GM18519 (cell line): ENCODE data around the gene FRAT1.

Source experiments
- ATAC-seq: cut with Tn5 transposase; IDR thresholded peaks from one replicate; pipeline ENCODE4 v1.9.1; 2021; ENCODE audit warnings: mild to moderate bottlenecking, moderate library complexity; ENCODE audit not compliant: unreplicated experiment, low FRiP score

Gene FRAT1

GRCh38 chr10:97307441-97307840 is 11.6 kb upstream of the FRAT1 start:
- no peak for ATAC-seq

GRCh38 chr10:97307866-97308780 is 10.9 kb upstream of the FRAT1 start:
- no peak for ATAC-seq

DNA sequence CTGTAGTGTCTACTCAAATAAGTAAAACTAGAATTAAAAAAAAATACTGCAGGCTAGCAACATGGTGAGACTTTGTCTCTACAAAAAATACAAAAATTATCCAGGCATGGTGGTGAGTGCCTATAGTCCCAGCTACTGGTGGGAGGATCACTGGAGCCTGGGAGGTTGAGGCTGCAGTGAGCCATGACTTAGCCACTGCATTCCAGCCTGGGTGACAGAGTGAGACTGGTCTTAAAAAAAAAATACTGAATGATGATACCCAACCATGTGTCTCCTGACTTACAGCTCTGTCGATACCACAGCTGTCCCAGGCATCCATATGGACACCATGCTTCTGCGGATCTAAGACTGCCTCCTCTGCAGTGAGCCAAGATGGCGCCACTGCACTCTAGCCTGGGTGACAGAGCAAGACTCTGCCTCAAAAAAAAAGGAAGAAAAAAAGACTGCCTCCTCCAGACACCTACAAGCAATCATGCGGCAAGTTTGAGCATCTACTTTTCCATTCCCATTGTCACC is 7.9 kb upstream of the FRAT1 start:
- no peak for ATAC-seq

GRCh38 chr10:97312897-97313296 is 6.2 kb upstream of the FRAT1 start:
- ATAC-seq, result no peak

DNA sequence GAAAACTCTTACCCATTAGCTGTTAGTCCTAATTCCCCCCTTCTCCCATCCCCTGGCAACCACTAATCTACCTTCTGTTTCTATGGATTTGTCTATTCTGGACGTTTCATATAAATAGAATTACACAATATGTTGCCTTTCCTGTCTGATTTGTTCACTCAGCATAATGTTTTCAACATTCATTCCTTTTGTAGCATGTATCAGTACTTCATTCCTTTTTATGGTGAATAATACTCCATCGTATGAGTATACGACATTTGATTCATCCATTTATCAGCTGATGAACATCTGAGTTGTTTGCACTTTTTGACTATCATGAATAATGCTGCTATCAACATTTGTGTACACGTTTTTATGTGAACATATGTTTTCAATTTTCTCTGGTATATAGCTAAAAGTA is 4.4 kb upstream of the FRAT1 start:
- no peak for ATAC-seq

DNA sequence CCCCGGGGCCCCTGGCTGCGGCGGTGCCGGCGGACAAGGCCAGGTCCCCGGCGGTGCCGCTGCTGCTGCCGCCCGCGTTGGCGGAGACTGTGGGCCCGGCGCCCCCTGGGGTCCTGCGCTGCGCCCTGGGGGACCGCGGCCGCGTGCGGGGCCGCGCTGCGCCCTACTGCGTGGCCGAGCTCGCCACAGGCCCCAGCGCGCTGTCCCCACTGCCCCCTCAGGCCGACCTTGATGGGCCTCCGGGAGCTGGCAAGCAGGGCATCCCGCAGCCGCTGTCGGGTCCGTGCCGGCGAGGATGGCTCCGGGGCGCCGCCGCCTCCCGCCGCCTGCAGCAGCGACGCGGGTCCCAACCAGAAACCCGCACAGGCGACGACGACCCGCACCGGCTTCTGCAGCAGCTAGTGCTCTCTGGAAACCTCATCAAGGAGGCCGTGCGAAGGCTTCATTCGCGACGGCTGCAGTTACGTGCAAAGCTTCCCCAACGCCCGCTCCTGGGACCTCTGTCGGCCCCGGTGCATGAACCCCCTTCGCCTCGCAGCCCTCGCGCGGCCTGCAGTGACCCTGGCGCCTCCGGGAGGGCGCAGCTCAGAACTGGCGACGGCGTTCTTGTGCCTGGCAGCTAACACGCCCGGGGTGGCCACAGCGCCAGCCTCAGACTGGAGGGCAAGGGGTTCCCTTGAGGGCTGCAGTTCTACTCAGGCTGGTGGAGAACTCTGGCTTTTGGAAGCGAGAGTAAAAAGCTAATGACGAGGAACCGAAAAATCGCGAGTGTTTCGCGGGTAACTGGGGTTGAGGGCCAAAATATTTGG is 804 bp downstream of the FRAT1 start:
- peak; percentile 16 for ATAC-seq

GRCh38 chr10:97320480-97321031 is 1.5 kb downstream of the FRAT1 start:
- no peak for ATAC-seq

DNA sequence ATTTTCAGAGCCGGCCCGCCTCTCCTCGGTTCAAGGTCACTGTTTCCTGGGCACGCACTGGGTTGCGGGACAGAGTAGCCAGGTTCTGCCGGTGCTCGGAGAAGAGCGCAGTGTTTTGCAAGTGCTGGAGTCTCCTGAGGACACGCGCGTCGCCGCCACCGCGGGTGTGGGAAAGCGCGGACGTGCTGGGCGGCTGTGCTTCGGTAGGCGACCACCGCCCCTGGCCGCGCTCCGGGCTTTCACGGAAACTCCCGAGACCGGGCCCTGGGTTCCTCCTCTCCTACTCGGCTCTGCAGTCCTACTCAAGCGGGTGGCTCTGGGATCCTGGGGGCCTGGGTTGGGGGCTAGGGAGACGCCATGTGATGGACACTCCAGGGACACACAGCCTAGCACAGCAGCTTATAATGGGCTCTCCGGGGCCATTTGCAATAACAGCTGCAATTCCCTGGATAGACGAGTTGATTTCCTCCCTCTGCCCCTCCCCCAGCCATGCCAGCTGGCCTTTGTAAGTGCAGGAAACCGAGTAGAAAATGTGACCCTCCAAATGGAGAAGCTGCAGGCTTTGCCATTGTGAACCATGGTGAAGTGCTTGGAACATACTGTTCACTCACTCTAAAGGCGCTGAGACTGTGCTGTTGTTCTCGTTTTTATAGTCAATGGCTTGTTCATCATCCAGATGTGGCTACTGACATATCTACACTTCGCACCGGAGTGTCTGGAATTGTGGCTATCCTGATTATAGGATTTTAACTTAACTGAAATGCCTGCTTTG is 2.1 kb downstream of the FRAT1 start:
- ATAC-seq, result no peak

GRCh38 chr10:97321804-97322190 is 2.7 kb downstream of the FRAT1 start:
- ATAC-seq, result no peak

DNA sequence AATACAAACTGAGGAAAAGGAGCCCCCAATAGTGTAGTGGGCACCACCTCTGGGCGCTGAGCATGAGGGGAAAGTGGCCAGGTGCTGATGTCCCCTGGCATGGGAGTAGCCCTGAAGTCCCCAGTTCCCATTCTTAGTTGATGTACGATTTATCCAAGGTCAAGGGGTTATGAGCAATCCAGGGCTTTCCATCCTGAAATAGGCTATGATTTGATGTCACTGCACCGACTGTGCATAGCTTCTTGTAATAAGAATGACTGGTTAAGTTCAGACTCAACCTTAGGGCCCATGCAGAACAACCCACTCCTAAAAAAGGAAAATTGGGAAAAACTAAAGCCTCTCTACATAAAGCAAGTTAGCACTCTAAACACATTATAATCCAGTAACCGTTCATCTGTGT is 4.4 kb downstream of the FRAT1 start:
- ATAC-seq, result no peak

- ATAC-seq, result no peak
Measured at GRCh38 chr10:97325754-97326153, 6.7 kb downstream of the FRAT1 start.

GRCh38 chr10:97327348-97328294 is 8.6 kb downstream of the FRAT1 start:
- ATAC-seq, result no peak

DNA sequence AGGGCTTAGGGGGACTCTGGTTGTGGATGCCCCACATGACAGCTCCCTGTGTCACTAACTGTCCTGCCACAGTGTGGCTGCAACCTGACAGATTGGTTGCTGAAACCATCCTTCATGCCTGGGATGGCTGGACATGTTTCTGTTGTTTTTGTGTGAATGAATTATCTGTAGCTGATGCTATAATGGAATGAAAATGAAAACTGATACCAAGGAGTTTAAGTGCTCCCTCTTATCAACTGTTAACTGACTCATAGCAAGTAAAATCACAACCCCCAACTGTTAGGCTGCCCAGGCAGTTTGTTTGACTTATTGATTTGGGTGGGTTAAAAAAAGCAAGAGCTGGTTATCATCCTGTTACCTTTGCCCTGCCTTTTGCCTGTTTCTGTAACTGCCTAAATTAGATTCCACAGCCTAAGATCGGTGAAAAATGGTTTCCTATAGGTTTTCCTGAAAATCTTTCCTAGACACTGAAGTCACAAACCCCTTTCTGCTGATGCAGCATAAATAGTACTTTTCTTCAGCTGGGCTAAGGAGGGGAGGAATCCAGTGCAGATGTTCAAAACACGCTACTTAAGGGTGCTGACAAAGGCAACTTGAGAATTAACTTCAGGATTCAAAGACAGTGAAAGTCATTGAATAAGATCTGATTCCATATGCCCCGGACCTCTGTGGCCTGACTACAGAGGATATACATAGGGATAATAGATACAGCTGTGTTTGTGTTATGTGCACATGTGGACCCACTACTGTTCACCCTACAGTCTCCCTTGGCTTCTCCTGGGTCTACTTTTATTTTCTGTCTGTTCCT is 9.8 kb downstream of the FRAT1 start:
- no peak for ATAC-seq

DNA sequence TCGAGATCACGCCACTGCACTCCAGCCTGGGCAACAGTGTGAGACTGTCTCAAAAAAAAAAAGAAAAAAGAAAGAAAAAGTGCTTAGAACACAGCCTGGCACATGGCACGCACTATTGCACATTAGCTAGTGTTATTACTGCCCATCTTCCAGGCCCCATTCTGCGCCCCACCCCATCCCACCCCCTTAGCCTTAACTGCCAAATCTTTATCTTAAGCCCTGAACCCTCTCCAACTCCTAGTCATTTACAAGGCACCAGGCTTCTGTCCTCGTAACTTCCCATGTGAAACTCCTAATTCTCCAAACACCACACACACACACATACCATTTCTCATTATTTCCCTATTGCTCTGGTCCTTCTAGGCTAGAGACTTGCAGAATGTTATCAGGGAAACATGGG is 10.7 kb downstream of the FRAT1 start:
- no peak for ATAC-seq

- no peak for ATAC-seq
Measured at GRCh38 chr10:97331153-97331703, 12.2 kb downstream of the FRAT1 start.

GRCh38 chr10:97332591-97333350 is 13.7 kb downstream of the FRAT1 start:
- no peak for ATAC-seq

DNA sequence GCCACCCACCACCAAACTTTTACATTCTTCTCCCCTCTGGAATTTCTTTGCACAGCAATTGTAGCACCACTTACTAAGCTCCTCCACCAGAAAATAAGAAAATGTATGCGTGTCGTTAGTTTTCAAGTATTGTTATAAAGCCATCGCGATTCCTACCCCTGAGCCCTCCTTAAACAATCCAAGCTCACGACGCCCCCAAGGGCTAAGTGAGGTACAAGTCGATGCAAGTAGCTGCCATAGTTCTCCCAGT is 14.2 kb downstream of the FRAT1 start:
- ATAC-seq, result no peak
